GM12801 (cell line): Measurements from ENCODE around the gene SLC13A3.

Experiments
- TF ChIP-seq, protein P1 (sequence below): IDR thresholded peaks from one replicate; pipeline ENCODE4 v1.5.1; 2011; ENCODE audit warnings: control low read depth; ENCODE audit not compliant: insufficient read length; ENCODE audit errors: extremely low read depth

The SLC13A3 gene

DNA sequence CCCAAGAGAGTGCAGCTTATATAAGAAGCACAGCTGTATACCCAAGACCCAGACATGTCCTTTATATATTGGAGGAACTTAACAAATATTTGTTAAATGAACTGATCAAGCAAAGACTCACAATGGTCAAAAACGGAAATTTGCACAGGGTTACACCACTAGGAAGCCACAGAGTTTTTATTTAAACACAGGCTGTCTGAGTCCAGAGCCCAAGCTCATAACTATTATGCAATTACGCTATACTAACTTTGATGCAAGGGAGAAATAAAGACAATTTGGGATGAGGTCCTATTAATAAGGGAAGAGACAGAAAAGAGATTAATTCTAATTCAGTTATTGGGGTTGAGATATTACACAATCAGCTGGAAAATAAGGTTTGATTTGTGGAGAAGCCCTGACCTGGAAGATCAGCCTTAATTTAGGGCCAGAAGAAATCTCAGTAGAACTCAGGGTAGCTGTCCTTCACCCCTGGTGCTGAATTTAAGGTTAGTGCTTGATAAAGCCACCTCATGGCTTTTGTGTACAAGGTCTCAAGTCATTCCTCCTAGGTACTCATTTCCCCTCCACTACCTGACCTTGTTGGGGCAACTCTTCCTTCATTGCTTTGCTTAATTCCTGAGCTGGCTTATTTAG is 127.4 kb downstream of the SLC13A3 start:
- TF ChIP-seq, protein P1, sequence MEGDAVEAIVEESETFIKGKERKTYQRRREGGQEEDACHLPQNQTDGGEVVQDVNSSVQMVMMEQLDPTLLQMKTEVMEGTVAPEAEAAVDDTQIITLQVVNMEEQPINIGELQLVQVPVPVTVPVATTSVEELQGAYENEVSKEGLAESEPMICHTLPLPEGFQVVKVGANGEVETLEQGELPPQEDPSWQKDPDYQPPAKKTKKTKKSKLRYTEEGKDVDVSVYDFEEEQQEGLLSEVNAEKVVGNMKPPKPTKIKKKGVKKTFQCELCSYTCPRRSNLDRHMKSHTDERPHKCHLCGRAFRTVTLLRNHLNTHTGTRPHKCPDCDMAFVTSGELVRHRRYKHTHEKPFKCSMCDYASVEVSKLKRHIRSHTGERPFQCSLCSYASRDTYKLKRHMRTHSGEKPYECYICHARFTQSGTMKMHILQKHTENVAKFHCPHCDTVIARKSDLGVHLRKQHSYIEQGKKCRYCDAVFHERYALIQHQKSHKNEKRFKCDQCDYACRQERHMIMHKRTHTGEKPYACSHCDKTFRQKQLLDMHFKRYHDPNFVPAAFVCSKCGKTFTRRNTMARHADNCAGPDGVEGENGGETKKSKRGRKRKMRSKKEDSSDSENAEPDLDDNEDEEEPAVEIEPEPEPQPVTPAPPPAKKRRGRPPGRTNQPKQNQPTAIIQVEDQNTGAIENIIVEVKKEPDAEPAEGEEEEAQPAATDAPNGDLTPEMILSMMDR: no peak

GRCh38 chr20:46523108-46523507 is 128.2 kb downstream of the SLC13A3 start:
- TF ChIP-seq, protein P1: no peak

- TF ChIP-seq, protein P1: no peak
Observed at GRCh38 chr20:46520976-46521579, 130.2 kb downstream of the SLC13A3 start.

GRCh38 chr20:46520540-46520939 is 130.7 kb downstream of the SLC13A3 start:
- TF ChIP-seq, protein P1: no peak

DNA sequence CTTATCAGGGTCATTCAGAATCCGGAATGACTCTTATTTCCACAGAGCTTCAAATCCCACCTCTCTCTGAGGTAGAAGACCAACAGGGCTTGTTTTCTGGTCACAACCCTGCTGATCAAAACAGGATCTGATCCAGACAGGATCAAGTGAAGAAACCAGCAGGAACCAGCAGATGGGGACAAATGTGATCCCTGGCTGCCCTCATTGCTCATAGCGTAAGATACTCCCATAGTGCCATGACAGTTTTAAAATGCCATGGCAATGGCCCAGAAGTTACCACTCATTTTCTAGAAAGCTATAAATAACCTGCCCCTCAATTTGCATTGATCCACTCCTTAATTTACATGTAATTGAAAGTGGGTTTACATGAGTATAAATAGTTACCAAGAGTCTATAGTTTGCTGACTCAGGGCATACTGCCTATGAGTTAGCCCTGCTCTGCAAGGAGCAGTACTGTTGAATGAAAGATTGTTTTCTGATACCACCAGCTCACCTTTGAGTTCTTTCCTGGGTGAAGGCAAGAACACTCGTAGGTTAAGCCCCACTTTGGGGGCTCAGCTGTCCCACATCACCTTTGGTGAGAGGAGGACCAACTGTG is 131.7 kb downstream of the SLC13A3 start:
- TF ChIP-seq, protein P1: no peak

- TF ChIP-seq, protein P1: no peak
Observed at GRCh38 chr20:46512943-46513844, 138.1 kb downstream of the SLC13A3 start, which contains the start of gene ZNF334. Gene ZNF334 (minus strand): TSS chr20:46513559. CDS start chr20:46512102, 1,457 bp downstream.

GRCh38 chr20:46509523-46509922 is 141.7 kb downstream of the SLC13A3 start:
- TF ChIP-seq, protein P1: no peak
